GM13977 (cell line): ENCODE data around the gene LSM14B.

Experiments
- DNase-seq: peaks from one replicate; pipeline ENCODE4 v3.0.0; 2012; ENCODE audit warnings: low spot score
- CTCF ChIP-seq: IDR thresholded peaks from 2 replicates; pipeline ENCODE4 v1.5.1; 2012; ENCODE audit warnings: mild to moderate bottlenecking, control low read depth; ENCODE audit not compliant: insufficient read depth; ENCODE audit errors: extremely low read depth, missing control alignments
- in situ Hi-C: fragments of 300-500 bp; cut with MboI; formaldehyde crosslinking; loops from one replicate; pipeline ENCODE4 v1.12.0; 2022; ENCODE audit warnings: low sequenced_read_pairs, low pct_unique_long_range_greater_than_20kb, mixed read lengths, inconsistent platforms; ENCODE audit not compliant: unreplicated experiment

Gene LSM14B

GRCh38 chr20:62126141-62126540 is 3.9 kb downstream of the LSM14B start:
- in situ Hi-C loops = no loop called here

GRCh38 chr20:62127799-62128198 is 5.5 kb downstream of the LSM14B start:
- in situ Hi-C loops = no loop called here
- no peak for TF ChIP-seq CTCF
- no peak for DNase-seq

More at GRCh38 chr20:62126141-62126540, 3.9 kb downstream of the LSM14B start:
- no peak for TF ChIP-seq CTCF
- no peak for DNase-seq

GRCh38 chr20:62128502-62128901 is 6.2 kb downstream of the LSM14B start:
- DNase-seq = no peak
- TF ChIP-seq CTCF = no peak
- in situ Hi-C loops = no loop called here

GRCh38 chr20:62129731-62130531 is 7.7 kb downstream of the LSM14B start:
- no peak for DNase-seq
- no peak for TF ChIP-seq CTCF
- in situ Hi-C loops = no loop called here

GRCh38 chr20:62131560-62132320 is 9.5 kb downstream of the LSM14B start:
- in situ Hi-C loops = no loop called here
- no peak for TF ChIP-seq CTCF
- DNase-seq = no peak

- no peak for DNase-seq
- TF ChIP-seq CTCF = no peak
- in situ Hi-C loops = no loop called here
These were observed 10.1 kb downstream of the LSM14B start for GRCh38 chr20:62132421-62132820.
